ENCODE data around the gene GOSR2. TPM values are rescaled to one million over a fixed set of nuclear protein-coding genes. Genes with fewer than 3 reads are reported as not detected.

Gene GOSR2
- total and polyA plus RNA-seq, 2 of the 8 experiments (the other 6 are each of a cell fraction or from before 2014, with no cell fraction given), result 28.2 to 36.2 TPM

DNA sequence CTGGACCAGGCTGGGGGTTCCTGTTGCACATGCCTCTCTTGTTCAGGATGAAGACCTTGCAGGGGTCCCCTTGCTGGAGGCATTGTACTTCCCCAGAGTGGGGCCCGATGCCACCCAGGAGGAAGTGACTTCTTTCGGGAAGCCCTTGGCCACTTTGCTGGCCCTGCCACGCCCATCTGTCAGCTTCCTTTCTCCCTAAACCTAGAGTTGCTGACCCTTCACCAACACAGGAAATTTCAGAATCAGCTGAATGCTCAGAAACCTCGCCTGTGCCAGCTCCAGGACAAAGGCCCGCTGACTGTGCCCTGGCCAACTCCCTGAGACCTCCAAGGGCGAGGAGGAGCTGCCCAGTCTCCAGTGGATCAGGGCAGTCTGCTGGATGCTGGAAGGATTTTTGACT is 44.9 kb upstream of the GOSR2 start:
- Histone ChIP-seq H3K56ac (replicated peaks; ENCODE audit: insufficient read length, low read depth, low read length) (no peak overlapping the region), H3K36me3 (ENCODE audit: control insufficient read depth in 2 of 4, insufficient read depth in 4 of 4, low read length in 3 of 4) (no peaks in the 10 kb centered on the region), H3K18ac (ENCODE audit: extremely low read depth, low read length) (no peak overlapping the region), H3K23me2 (ENCODE audit: low read depth, low read length) (no peaks in the 10 kb centered on the region), H2AK5ac (ENCODE audit: low read depth, low read length) (no peak overlapping the region), H4K5ac (ENCODE audit: insufficient read length, low read depth, low read length) (no peak overlapping the region), H3K79me1 (ENCODE audit: low read depth, low read length) (no peaks in the 10 kb centered on the region), H3K4ac (replicated peaks; ENCODE audit: insufficient read length, low read depth, low read length) (no peak overlapping the region), H4K8ac (ENCODE audit: extremely low read depth, insufficient read depth, low read length) (no peak overlapping the region), H4K91ac (replicated peaks; ENCODE audit: insufficient read length, low read length) (no peak overlapping the region), H2BK12ac (ENCODE audit: low read depth, low read length) (no peak overlapping the region), H4K20me1 (replicated peaks in 1 of 2; ENCODE audit: control insufficient read depth in 1 of 2, insufficient read depth in 2 of 2, low read length in 2 of 2) (peaks cover 0 to 2% of the 10 kb centered on the region in 2 experiments), H2BK120ac (replicated peaks; ENCODE audit: low read depth, low read length) (no peak overlapping the region), H2AFZ (ENCODE audit: low read length) (no peak overlapping the region), H3K9me3 (ENCODE audit: insufficient read depth in 2 of 2, low read depth in 1 of 2, low read length in 1 of 2) (no peaks in the 10 kb centered on the region), H3K79me2 (ENCODE audit: control insufficient read depth in 1 of 2, insufficient read depth in 2 of 2, low read length in 2 of 2) (no peaks in the 10 kb centered on the region), H3K27ac (ENCODE audit: low read depth, low read length) (no peak overlapping the region), H2BK5ac (ENCODE audit: low read depth, low read length) (no peak overlapping the region), H3K23ac (ENCODE audit: insufficient read length) (no peak overlapping the region), H3K9ac (replicated peaks in 1 of 4; ENCODE audit: extremely low read depth in 1 of 4, low read depth in 3 of 4, low read length in 3 of 4) (no peak overlapping the region), H3K4me2 (ENCODE audit: insufficient read depth in 1 of 2, low read depth in 2 of 2, low read length in 2 of 2) (no peak overlapping the region), H3K27me3 (replicated peaks in 1 of 4; ENCODE audit: control insufficient read depth in 3 of 4, extremely low read depth in 1 of 4, insufficient read depth in 3 of 4, low read length in 3 of 4) (no peaks in the 10 kb centered on the region; a peak in 1 of 7 replicates), H2BK20ac (ENCODE audit: low read length) (no peak overlapping the region), H3K14ac (ENCODE audit: insufficient read length) (no peak overlapping the region), H3K4me3 (ENCODE audit: extremely low read depth in 1 of 4, insufficient read depth in 2 of 4, low read depth in 3 of 4, low read length in 4 of 4) (no peak overlapping the region), H3K4me1 (replicated peaks in 1 of 4; ENCODE audit: control insufficient read depth in 3 of 4, insufficient read depth in 4 of 4, low read length in 3 of 4) (no peaks in the 10 kb centered on the region), H2BK15ac (ENCODE audit: low read length) (no peak overlapping the region)
- CTCF ChIA-PET (ENCODE audit: partially characterized antibody), result interaction anchor here (1.1 to 4.9 kb wide), 9 partner anchors 11 to 65 kb away, joined by 3 to 29 read pairs (median 9); no protein-coding TSS in a partner anchor
- no peak for FAIRE-seq
- POLR2A ChIA-PET (ENCODE audit: partially characterized antibody), result interaction anchor here (1.3 kb wide), 1 partner anchor 16 kb away, joined by 3 read pairs; no protein-coding TSS in a partner anchor
- WGBS, 2 experiments (ENCODE audit: extremely low coverage in 1 of 2, insufficient coverage in 1 of 2, insufficient read length in 1 of 2, insufficient replicate concordance in 2 of 2, low coverage in 1 of 2, low lambda C conversion rate in 2 of 2, missing lambda C conversion rate in 1 of 2), result 80% methylated on average over 6 of the region's 6 CpGs; no CpG with 5 or more reads in 1 of the 2 experiments
- no peak for DNase-seq (ENCODE audit: low read depth in 1 of 2, low spot score in 2 of 2)
- no peak for TF ChIP-seq RAD21 (IDR thresholded peaks at IDR 0.05 in 1 of 2, conservative IDR thresholded peaks at IDR 0.05 in 1 of 2; ENCODE audit: low read depth in 2 of 2, low read length in 2 of 2)
- TF ChIP-seq ZNF274 (IDR thresholded peaks at IDR 0.05; ENCODE audit: borderline replicate concordance, extremely low read depth, low read length), result no peak
- no peak for TF ChIP-seq TCF12 (IDR thresholded peaks at IDR 0.05; ENCODE audit: low read depth, low read length)
- TF ChIP-seq, protein P1, sequence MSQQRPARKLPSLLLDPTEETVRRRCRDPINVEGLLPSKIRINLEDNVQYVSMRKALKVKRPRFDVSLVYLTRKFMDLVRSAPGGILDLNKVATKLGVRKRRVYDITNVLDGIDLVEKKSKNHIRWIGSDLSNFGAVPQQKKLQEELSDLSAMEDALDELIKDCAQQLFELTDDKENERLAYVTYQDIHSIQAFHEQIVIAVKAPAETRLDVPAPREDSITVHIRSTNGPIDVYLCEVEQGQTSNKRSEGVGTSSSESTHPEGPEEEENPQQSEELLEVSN (IDR thresholded peaks at IDR 0.05), result no peak
- no peak for TF ChIP-seq SP4 (IDR thresholded peaks at IDR 0.05; ENCODE audit: low read length)
